Activated naive CD4-positive, alpha-beta T cell treated with anti-CD3 and anti-CD28 coated beads for 36 hours (primary cell): ENCODE results near the gene PARP6. TPM values are rescaled to one million over a fixed set of nuclear protein-coding genes. Genes with fewer than 3 reads are reported as not detected.
A peak's percentile ranks its signal among the peaks of the same experiment; 100 is the strongest.

Experiments used
- CTCF ChIA-PET: fragments of 350-600 bp; sonication (Branson Sonifier 250); formaldehyde crosslinking; loops from one replicate; lab custom pipeline; 2021; ENCODE audit warnings: antibody characterized with exemption; lab: Charles Lee
- DNase-seq: peaks from one replicate; pipeline ENCODE4 v3.0.0-alpha.2; 2020
- H3K27ac Mint-ChIP-seq: one replicate; pipeline ENCODE4 v1.8.0; 2021; ENCODE audit warnings: mild to moderate bottlenecking, mixed read lengths
- H3K27me3 Mint-ChIP-seq: one replicate; pipeline ENCODE4 v1.8.0; 2021; ENCODE audit warnings: low read depth, mixed read lengths
- H3K36me3 Mint-ChIP-seq: one replicate; pipeline ENCODE4 v1.8.0; 2021; ENCODE audit warnings: low read depth, mixed read lengths
- H3K4me1 Mint-ChIP-seq: one replicate; pipeline ENCODE4 v1.8.0; 2021; ENCODE audit warnings: low read depth, mixed read lengths
- H3K4me3 Mint-ChIP-seq: one replicate; pipeline ENCODE4 v1.8.0; 2021; ENCODE audit warnings: mild to moderate bottlenecking, moderate library complexity, mixed read lengths
- H3K9me3 Mint-ChIP-seq: one replicate; pipeline ENCODE4 v1.8.0; 2021; ENCODE audit warnings: mixed read lengths
- intact Hi-C: fragments of 100-400 bp; cut with micrococcal nuclease; formaldehyde crosslinking; loops from one replicate; pipeline ENCODE4 v1.15.1; 2023
- total RNA-seq, 2 experiments: library from RNA; stranded (reverse); gene quantifications; one replicate each; pipeline ENCODE4 v1.2.3, GENCODE V29; 2021

Gene PARP6
- total RNA-seq, 2 experiments from 2014 or later = 38.8 to 44.7 TPM

DNA sequence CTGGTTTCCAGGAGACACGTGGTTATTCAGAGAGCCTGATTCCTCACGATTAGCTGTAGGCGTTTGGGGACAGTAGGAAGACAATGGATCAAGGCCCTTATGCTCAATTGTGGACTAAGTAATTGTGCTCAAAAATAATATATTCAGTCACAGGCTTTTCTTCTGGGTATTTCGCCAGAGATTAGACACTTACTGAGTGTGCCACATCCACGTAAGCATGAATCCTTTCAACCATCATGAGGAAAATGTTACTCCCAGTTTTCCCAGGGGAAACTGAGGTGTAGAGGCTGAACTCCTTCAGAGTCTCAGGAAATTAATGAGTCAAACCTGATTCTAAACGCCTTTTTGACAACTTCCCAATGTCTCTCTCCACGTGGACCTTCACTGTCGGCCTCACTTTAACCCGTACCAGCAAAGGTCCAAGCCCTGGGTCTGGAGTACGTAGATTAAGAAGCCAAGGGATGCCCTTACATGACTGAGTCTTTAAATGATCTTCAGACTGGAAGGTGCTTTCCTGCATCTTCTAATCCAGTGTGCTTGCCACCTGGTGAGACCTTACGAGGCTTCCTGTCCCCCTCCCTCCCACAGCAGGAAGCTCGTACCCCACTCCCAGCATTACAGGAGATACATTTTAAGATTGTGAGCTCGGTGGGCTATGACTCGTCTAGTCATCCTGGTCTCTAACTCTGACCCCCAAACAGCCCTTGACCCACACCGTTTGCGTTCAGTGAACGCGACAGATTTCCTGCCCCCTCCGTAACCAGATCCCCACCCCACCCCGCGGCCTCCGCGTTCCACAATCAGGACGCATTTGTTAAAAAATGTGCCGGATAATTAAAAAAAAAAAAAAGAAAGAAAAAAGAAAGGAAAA lies 43.0 kb downstream of the PARP6 start:
- Mint-ChIP-seq H3K4me3 (peak overlapping the region; percentile 100), H3K36me3 (peaks cover 45% of the 10 kb centered on the region), H3K9me3 (no peaks in the 10 kb centered on the region)

DNA sequence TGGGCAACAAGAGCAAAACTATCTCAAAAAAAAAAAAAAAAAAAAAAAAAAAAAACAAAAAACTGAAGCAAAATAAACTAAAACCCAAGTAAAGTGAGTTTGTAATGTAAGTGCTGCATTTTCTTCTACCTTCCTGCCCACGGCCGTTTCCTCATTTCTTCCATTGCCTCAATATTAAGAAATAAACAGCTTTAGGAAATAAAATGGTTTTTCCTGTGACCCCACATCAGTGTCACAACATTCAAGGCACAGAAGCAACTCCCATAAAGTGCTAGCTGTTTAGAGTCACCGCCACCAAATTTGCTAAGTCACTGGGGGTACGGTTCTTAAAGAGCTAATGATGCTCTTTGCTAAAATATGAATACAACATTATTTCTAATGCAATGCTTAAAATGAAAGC lies 44.6 kb downstream of the PARP6 start:
- intact Hi-C loops = loop anchor here (1.0 to 10.0 kb wide), 10 partner anchors 10 to 1767 kb away; partner anchors contain the start of genes ADPGK, HEXA, MYO9A and NEO1
- peak overlapping the region; percentile 96 for H3K27ac Mint-ChIP-seq
- DNase-seq = peak; percentile 34
- H3K27me3 Mint-ChIP-seq = no peaks in the 10 kb centered on the region
- CTCF ChIA-PET = interaction anchor here (0.7 to 5.5 kb wide), 8 partner anchors 11 to 60 kb away, joined by 3 to 36 read pairs (median 8); no protein-coding TSS in a partner anchor
- no peaks in the 10 kb centered on the region for H3K9me3 Mint-ChIP-seq
- peaks cover 44% of the 10 kb centered on the region for H3K4me1 Mint-ChIP-seq
- H3K36me3 Mint-ChIP-seq = peaks cover 60% of the 10 kb centered on the region
- peak overlapping the region; percentile 100 for H3K4me3 Mint-ChIP-seq

More for the DNA sequence above, 43.0 kb downstream of the PARP6 start:
- intact Hi-C loops = loop anchor here (5.0 to 10.0 kb wide), 4 partner anchors 148 to 1765 kb away; partner anchors contain the start of genes ADPGK, HEXA, PML and STOML1
- DNase-seq = peak; percentile 67
- Mint-ChIP-seq H3K4me1 (peaks cover 34% of the 10 kb centered on the region), H3K27me3 (no peaks in the 10 kb centered on the region), H3K27ac (peak overlapping the region; percentile 96)
- CTCF ChIA-PET = interaction anchor here (1.9 kb wide), 1 partner anchor 45 kb away, joined by 9 read pairs; no protein-coding TSS in a partner anchor

DNA sequence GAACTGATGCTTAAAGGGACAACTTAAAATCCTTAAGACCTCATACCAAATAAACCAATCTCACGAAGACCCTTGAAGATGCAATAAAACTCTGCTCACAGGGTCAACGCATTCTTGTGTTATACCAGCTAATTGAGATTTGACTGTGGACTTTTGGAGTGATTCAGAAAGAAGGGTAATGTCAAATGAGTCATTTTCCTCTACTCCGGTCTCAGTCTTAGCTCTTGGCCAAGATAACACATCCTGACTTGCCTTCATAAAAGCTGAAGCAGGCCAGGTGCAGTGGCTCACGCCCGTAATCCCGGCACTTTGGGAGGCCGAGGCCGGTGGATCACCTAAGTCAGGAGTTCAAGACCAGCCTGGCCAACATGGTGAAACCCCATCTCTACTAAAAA lies 45.2 kb downstream of the PARP6 start:
- peak overlapping the region; percentile 100 for H3K4me3 Mint-ChIP-seq
- intact Hi-C loops = loop anchor here (2.0 to 10.0 kb wide), 5 partner anchors 150 to 1768 kb away; partner anchors contain the start of genes ADPGK, HEXA, NEO1 and PML
- peak; percentile 77 for DNase-seq
- CTCF ChIA-PET = interaction anchor here (1.0 to 5.5 kb wide), 15 partner anchors 11 to 149 kb away, joined by 3 to 36 read pairs (median 6); partner anchors contain the start of gene HEXA
- H3K27ac Mint-ChIP-seq = peak overlapping the region; percentile 96
- H3K36me3 Mint-ChIP-seq = peaks cover 65% of the 10 kb centered on the region
- H3K4me1 Mint-ChIP-seq = peaks cover 44% of the 10 kb centered on the region
- H3K9me3 Mint-ChIP-seq = no peaks in the 10 kb centered on the region
- no peaks in the 10 kb centered on the region for H3K27me3 Mint-ChIP-seq

DNA sequence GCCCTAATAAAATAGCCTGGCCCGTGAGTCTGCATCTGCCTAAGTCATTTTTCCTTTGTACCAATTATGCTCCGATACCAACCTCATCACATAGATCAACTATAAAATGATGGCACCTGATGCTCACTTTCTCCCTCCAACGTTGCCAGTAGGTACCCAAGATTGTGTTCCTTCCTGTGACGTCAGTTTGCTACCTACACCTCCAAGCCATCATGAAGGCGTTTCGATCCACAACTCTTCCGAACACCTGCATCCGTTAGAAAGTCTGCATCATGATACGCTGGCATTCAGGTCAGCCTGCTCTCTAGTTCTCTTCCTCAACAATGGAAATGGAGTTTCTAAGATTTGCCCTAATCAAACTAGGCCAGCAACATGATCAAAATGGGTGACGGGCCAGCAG lies 49.1 kb downstream of the PARP6 start:
- Mint-ChIP-seq H3K9me3 (no peaks in the 10 kb centered on the region), H3K4me1 (peaks cover 70% of the 10 kb centered on the region), H3K27me3 (no peaks in the 10 kb centered on the region), H3K36me3 (peaks cover 81% of the 10 kb centered on the region), H3K4me3 (no peak overlapping the region), H3K27ac (peak overlapping the region; percentile 25)
- CTCF ChIA-PET = interaction anchor here (5.5 kb wide), 1 partner anchor 15 kb away, joined by 36 read pairs; no protein-coding TSS in a partner anchor
- no peak for DNase-seq
- intact Hi-C loops = loop anchor here (10.0 kb wide), 1 partner anchor 1772 kb away; the partner anchor contains the start of genes PML and STOML1

DNA sequence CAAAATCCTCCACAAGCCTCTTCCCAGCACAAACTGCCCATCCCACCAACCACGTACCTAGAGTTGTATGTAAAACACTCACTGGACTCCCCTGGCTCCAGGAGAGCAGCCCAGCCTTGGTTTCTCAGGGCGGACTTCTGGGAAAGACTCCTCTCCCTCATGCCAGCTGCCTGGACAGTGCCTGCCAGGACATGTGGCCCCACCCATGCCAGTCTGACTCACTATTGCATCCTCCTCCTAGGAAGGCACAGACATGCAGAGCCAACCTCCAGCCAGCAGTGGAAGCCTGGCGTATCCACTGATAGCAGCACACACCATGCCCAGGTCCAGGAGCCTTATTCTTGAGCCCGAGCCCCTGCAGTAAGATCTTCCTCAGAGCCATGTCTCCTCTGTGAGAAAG lies 50.0 kb downstream of the PARP6 start:
- H3K4me3 Mint-ChIP-seq = no peak overlapping the region
- H3K27me3 Mint-ChIP-seq = no peaks in the 10 kb centered on the region
- H3K36me3 Mint-ChIP-seq = peaks cover 82% of the 10 kb centered on the region
- intact Hi-C loops = loop anchor here (10.0 kb wide), 1 partner anchor 1772 kb away; the partner anchor contains the start of genes PML and STOML1
- H3K4me1 Mint-ChIP-seq = peaks cover 70% of the 10 kb centered on the region
- H3K27ac Mint-ChIP-seq = peak overlapping the region; percentile 25
- no peak for DNase-seq
- CTCF ChIA-PET = interaction anchor here (0.6 to 3.3 kb wide), 5 partner anchors 12 to 537 kb away, joined by 3 to 18 read pairs (median 5); partner anchors contain the start of gene GRAMD2A
- H3K9me3 Mint-ChIP-seq = no peaks in the 10 kb centered on the region

DNA sequence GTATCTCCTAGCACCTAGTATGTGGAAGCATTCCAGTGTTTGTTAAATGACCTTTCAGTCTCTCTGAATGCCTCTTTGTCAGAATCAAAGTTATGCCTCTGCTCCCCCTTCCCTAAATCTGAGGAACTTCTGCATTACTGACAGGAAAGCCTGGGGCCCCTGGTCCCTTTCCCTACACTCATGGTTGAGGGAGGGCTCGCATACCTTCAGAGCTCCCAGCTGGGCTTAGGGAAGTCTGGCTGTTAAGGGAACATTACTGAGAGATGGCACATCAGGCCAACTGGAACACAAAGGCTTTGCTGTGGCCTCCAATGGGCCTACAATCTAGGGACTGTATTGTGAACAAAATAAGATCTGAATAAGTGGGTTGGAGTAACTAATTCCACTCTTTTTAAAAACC lies 51.7 kb downstream of the PARP6 start:
- CTCF ChIA-PET = interaction anchor here (2.2 to 3.3 kb wide), 2 partner anchors 22 to 53 kb away, joined by 6 to 18 read pairs; partner anchors contain the start of gene GRAMD2A
- Mint-ChIP-seq H3K4me1 (peaks cover 60% of the 10 kb centered on the region), H3K4me3 (no peak overlapping the region), H3K27ac (peak overlapping the region; percentile 25), H3K27me3 (no peaks in the 10 kb centered on the region), H3K9me3 (no peaks in the 10 kb centered on the region), H3K36me3 (peaks cover 72% of the 10 kb centered on the region)
- DNase-seq = no peak
- intact Hi-C loops = loop anchor here (10.0 kb wide), 1 partner anchor 1774 kb away; the partner anchor contains the start of genes PML and STOML1

DNA sequence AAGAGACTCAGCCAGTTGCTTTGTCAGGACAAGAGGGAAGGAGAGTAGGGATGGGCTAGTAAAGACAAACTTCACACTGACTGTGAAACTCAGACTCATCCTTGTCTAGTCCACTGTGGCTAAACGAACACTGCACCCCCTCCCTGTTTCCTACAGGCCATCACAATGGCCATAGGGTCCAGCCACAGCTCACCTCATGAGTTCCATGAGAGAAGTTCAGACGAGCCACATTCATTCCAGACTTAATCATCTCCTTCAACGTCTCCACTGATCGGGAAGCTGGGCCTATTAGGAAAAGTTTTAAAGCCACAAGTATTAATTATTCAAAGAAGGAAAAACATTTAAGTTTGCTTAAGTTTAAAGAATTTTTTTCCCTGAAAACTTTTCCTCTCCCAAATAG lies 55.1 kb downstream of the PARP6 start:
- no peaks in the 10 kb centered on the region for H3K27me3 Mint-ChIP-seq
- peaks cover 35% of the 10 kb centered on the region for H3K4me1 Mint-ChIP-seq
- CTCF ChIA-PET = interaction anchor here (1.0 to 3.2 kb wide), 4 partner anchors 10 to 18 kb away, joined by 4 to 13 read pairs (median 5); no protein-coding TSS in a partner anchor
- H3K9me3 Mint-ChIP-seq = no peaks in the 10 kb centered on the region
- intact Hi-C loops = no loop called here
- DNase-seq = no peak
- H3K27ac Mint-ChIP-seq = peak overlapping the region; percentile 75
- no peak overlapping the region for H3K4me3 Mint-ChIP-seq
- H3K36me3 Mint-ChIP-seq = peaks cover 62% of the 10 kb centered on the region

DNA sequence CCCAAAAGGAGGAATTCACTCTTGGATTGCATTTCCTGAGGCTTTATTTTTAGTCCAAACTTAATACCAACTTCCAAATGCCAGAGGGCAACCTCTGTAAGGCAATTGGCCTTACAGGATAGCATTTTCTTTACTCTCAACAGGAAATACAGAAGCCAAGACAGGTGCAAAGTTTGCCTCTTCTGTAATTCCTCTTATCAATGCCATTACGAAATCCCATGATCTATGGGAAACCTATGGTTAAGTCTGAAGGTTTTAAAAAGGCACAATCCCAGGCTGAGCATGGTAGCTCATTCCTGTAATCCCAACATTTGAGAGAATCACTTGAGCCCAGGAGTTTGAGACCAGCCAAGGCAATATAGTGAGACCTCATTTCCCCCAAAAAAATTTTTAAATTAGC lies 56.3 kb downstream of the PARP6 start:
- H3K27ac Mint-ChIP-seq = peak overlapping the region; percentile 56
- no peaks in the 10 kb centered on the region for H3K27me3 Mint-ChIP-seq
- no peak overlapping the region for H3K4me3 Mint-ChIP-seq
- H3K9me3 Mint-ChIP-seq = no peaks in the 10 kb centered on the region
- peaks cover 25% of the 10 kb centered on the region for H3K4me1 Mint-ChIP-seq
- CTCF ChIA-PET = interaction anchor here (0.6 to 3.2 kb wide), 5 partner anchors 11 to 34 kb away, joined by 3 to 13 read pairs (median 4); no protein-coding TSS in a partner anchor
- DNase-seq = no peak
- intact Hi-C loops = no loop called here
- peaks cover 61% of the 10 kb centered on the region for H3K36me3 Mint-ChIP-seq

DNA sequence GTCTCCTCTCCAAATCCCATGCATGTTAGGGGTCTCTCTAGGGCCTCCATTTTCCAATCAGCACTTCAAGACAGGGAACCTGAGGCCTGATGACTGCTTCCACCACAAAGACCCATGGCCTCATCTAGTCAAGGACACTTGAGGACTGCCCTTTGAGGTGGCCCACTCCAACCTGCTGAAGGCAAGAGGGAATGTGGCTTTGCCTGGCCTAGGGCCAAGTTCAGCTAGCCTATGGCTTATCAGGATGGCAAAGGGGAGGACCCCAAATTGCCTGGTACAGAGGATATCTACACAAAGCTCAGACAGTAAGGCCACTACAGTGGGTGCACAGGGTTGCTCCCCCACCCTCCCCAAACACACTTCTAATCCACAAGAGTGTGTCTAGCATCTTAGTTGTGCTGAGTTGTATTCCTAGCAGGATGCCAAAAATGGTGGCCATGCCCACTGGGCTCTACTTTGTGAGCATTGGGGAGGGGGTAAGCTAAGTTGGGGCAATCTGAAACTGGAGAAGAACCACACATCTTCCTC lies 64.7 kb downstream of the PARP6 start:
- peak overlapping the region; percentile 69 for H3K27ac Mint-ChIP-seq
- peaks cover 91% of the 10 kb centered on the region for H3K36me3 Mint-ChIP-seq
- no peak for DNase-seq
- intact Hi-C loops = no loop called here
- no peaks in the 10 kb centered on the region for H3K27me3 Mint-ChIP-seq
- CTCF ChIA-PET = interaction anchor here (1.5 kb wide), 1 partner anchor 77 kb away, joined by 3 read pairs; no protein-coding TSS in a partner anchor
- peaks cover 45% of the 10 kb centered on the region for H3K4me1 Mint-ChIP-seq
- no peak overlapping the region for H3K4me3 Mint-ChIP-seq
- H3K9me3 Mint-ChIP-seq = no peaks in the 10 kb centered on the region

DNA sequence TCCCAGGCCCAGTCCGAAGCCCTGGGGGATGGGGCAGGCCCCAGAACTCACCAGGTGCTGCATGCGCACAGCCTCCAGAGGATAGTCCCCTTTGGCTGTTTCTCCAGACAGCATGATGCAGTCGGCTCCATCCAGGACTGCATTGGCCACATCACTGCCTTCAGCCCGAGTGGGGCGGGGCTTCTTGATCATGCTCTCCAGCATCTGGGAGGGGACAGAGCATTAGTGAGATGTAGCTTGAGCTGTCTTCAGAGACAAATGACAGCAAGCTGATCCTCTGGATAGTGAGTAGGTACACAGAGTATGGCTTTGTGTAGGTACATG lies 65.7 kb downstream of the PARP6 start:
- Mint-ChIP-seq H3K4me1 (peaks cover 47% of the 10 kb centered on the region), H3K27ac (peak overlapping the region; percentile 69), H3K9me3 (no peaks in the 10 kb centered on the region), H3K4me3 (no peak overlapping the region), H3K27me3 (no peaks in the 10 kb centered on the region), H3K36me3 (peaks cover 93% of the 10 kb centered on the region)
- intact Hi-C loops = no loop called here
- CTCF ChIA-PET = interaction anchor here (1.9 kb wide), 1 partner anchor 20 kb away, joined by 12 read pairs; no protein-coding TSS in a partner anchor
- no peak for DNase-seq

DNA sequence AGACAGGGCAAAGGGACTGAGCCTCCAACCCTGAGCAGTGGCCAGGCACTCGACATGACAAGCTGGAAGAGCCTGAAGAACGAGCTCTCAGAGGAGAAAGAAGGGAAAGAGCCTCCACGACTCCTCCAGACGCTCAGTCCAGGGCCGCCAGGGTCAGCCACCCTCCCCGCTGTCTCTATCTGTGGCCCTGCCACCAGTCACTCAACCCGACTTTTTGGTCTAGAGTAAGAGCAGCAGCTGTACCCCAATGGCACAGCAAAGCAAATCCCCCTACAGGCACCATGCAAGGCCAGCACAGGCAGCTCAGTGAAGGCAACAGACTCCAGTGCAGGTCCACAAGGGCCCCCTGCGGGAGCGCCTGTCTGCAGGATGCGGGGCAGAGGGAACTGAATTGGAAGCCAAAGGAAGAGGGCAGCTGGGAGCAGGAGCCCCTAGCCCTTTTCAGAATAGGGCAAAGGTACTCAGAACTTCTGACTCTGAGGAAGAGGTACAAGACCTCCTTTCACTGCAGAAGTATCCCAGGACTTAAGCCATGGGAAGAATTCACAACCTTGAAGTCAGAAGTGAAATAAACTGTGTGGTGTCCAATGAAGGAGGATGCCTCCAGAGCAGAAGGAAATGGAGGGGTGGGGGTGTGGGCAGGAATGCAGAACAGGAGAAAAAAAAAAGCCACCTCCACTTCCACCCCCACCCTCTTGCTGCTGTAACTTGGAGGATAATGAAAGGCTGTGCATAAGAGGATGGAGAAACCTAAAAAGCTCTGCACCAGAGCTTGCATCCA lies 66.3 kb downstream of the PARP6 start:
- Mint-ChIP-seq H3K27me3 (no peaks in the 10 kb centered on the region), H3K27ac (peak overlapping the region; percentile 83), H3K36me3 (peaks cover 91% of the 10 kb centered on the region), H3K4me1 (peaks cover 47% of the 10 kb centered on the region), H3K9me3 (no peaks in the 10 kb centered on the region), H3K4me3 (no peak overlapping the region)
- no peak for DNase-seq
- intact Hi-C loops = loop anchor here (1.0 kb wide), 2 partner anchors 22 to 31 kb away; no protein-coding TSS in a partner anchor
- CTCF ChIA-PET = interaction anchor here (1.9 kb wide), 1 partner anchor 21 kb away, joined by 12 read pairs; no protein-coding TSS in a partner anchor
